ENCODE data around the gene PRIMA1. TPM values are rescaled to one million over a fixed set of nuclear protein-coding genes. Genes with fewer than 3 reads are reported as not detected.

The PRIMA1 gene
- total and polyA plus RNA-seq, 9 of the 15 experiments (the other 6 are each of a cell fraction or from before 2014, with no cell fraction given) = not detected

- TF ChIP-seq ZBTB8A (IDR thresholded peaks at IDR 0.05; ENCODE audit: partially characterized antibody) = no peak
Measured at GRCh38 chr14:93729993-93730392, 58.3 kb downstream of the PRIMA1 start (continued).

GRCh38 chr14:93728651-93729016 is 59.7 kb downstream of the PRIMA1 start:
- H3K27ac ChIP-seq (ENCODE audit: extremely low read depth, low read depth, low read length) = no peak overlapping the region
- CTCF ChIA-PET (ENCODE audit: low intra/inter-chr PET ratio) = no interaction called here
- no peak for ATAC-seq
- H3K9me3 ChIP-seq (replicated peaks; ENCODE audit: control insufficient read depth, insufficient read depth, low read depth, low read length) = no peaks in the 10 kb centered on the region
- H3K36me3 ChIP-seq (ENCODE audit: control insufficient read depth, insufficient read depth, low read length) = no peaks in the 10 kb centered on the region
- no peaks in the 10 kb centered on the region; a peak in 2 of 5 replicates for H3K27me3 ChIP-seq (ENCODE audit: control insufficient read depth in 2 of 2, insufficient read depth in 2 of 2, low read length in 2 of 2)
- BruUV-seq (replicated peaks) = no TSS peak
- H4K20me1 ChIP-seq (replicated peaks; ENCODE audit: control insufficient read depth, insufficient read depth, low read length) = no peaks in the 10 kb centered on the region
- H3K9ac ChIP-seq (ENCODE audit: insufficient read depth in 1 of 2, low read depth in 2 of 2, low read length in 2 of 2) = no peak overlapping the region
- POLR2A ChIA-PET = interaction anchor here (0.6 kb wide), 1 partner anchor 11 kb away, joined by 3 read pairs; no protein-coding TSS in a partner anchor
- WGBS (ENCODE audit: insufficient coverage, low coverage, missing lambda C conversion rate) = 0% methylated on average over 4 of the region's 8 CpGs
- no peaks in the 10 kb centered on the region for H3K4me1 ChIP-seq (replicated peaks in 1 of 2; ENCODE audit: control insufficient read depth in 2 of 2, insufficient read depth in 2 of 2, low read length in 2 of 2)
- in situ Hi-C loops (cut with MboI) = no loop called here
- H3K4me2 ChIP-seq (ENCODE audit: insufficient read depth, low read length) = no peak overlapping the region
- FAIRE-seq = no peak
- no peak overlapping the region for H2AFZ ChIP-seq (ENCODE audit: low read depth, low read length)
- H3K9me1 ChIP-seq (ENCODE audit: control insufficient read depth, insufficient read depth, low read length) = no peaks in the 10 kb centered on the region
- intact Hi-C loops (cut with micrococcal nuclease) = no loop called here
- no peaks in the 10 kb centered on the region for H3K79me2 ChIP-seq (ENCODE audit: control insufficient read depth, insufficient read depth, low read length)
- no peak overlapping the region for H3K4me3 ChIP-seq
- no peak for TF ChIP-seq THAP7 (CRISPR knock-in tag; IDR thresholded peaks at IDR 0.05)
- TF ChIP-seq KLF10 (CRISPR knock-in tag; IDR thresholded peaks at IDR 0.05) = no peak
- no peak for TF ChIP-seq ARID4B (CRISPR knock-in tag; IDR thresholded peaks at IDR 0.05)
- no peak for TF ChIP-seq GTF2E2 (tag; IDR thresholded peaks at IDR 0.05)
- TF ChIP-seq PHF21A (IDR thresholded peaks at IDR 0.05; ENCODE audit: borderline replicate concordance, low read depth) = no peak
- no peak for TF ChIP-seq ZNF197 (CRISPR knock-in tag; IDR thresholded peaks at IDR 0.05; ENCODE audit: low read depth)
- no peak for TF ChIP-seq MAZ (CRISPR knock-in tag; conservative IDR thresholded peaks at IDR 0.05 in 1 of 2, IDR thresholded peaks at IDR 0.05 in 1 of 2)
- DNase-seq (ENCODE audit: extremely low read depth in 1 of 4, low spot score in 3 of 4) = no peak
